Tibial nerve (tissue), 3 donors: ENCODE results near the gene PHF3.

Experiments used
- CTCF ChIP-seq, 5 experiments: fragments of 200-600 bp in 3 of 5; fragments of 450-650 bp in 2 of 5; sonication (generic) in 3 of 5; IDR thresholded peaks; one replicate each; pipeline ENCODE4 v1.5.1; 2016 to 2019; ENCODE audit warnings: antibody characterized with exemption in 5 of 5, mild to moderate bottlenecking in 3 of 5, moderate library complexity in 2 of 5
- POLR2A ChIP-seq, 2 donors: fragments of 450-650 bp; IDR thresholded peaks; one replicate each; pipeline ENCODE4 v1.6.1; 2017; ENCODE audit warnings: antibody characterized with exemption in 2 of 2, mild to moderate bottlenecking in 2 of 2, moderate library complexity in 2 of 2

- TF ChIP-seq CTCF (IDR thresholded peaks at IDR 0.05), result no peak
- no peak for TF ChIP-seq POLR2A (IDR thresholded peaks at IDR 0.05)
Measured at GRCh38 chr6:63677282-63677681, 41.7 kb downstream of the PHF3 start.
